Bronchial epithelial cell (primary cell): Measurements from ENCODE around the gene CNOT1. TPM values are rescaled to one million over a fixed set of nuclear protein-coding genes. Genes with fewer than 3 reads are reported as not detected.
"Not testable (repeated sequence)": the region's sequence is repeated elsewhere in the genome, so short reads cannot be mapped to it uniquely, and the experiment has no call there.

Experiments
- DNase-seq: peaks from one replicate; pipeline ENCODE4 v3.0.0-alpha.2; 2010; ENCODE audit warnings: low read depth
- FAIRE-seq: peaks from 2 replicates; lab custom pipeline; 2011; peaks lifted over from hg19 to GRCh38; lab: Jason Lieb, UNC
- H3K27me3 ChIP-seq: 2 replicates; pipeline ENCODE4 v1.5.1; 2011; ENCODE audit warnings: low read length; ENCODE audit not compliant: control insufficient read depth, insufficient read depth
- H3K36me3 ChIP-seq: 2 replicates; pipeline ENCODE4 v1.5.1; 2011; ENCODE audit warnings: low read length; ENCODE audit not compliant: control insufficient read depth, insufficient read depth
- H3K4me3 ChIP-seq: 2 replicates; pipeline ENCODE4 v1.5.1; 2011; ENCODE audit warnings: mild to moderate bottlenecking, low read depth, low read length, control low read depth
- total RNA-seq: library from RNA; depleted of rRNA; stranded (reverse); fragments of >200 nt; gene quantifications from 2 replicates; pipeline ENCODE4 v1.2.1, GENCODE V29; 2014
- TF ChIP-seq, protein P1 (sequence below): IDR thresholded peaks from 2 replicates; pipeline ENCODE4 v1.5.1; 2011; ENCODE audit warnings: mild to moderate bottlenecking, moderate library complexity, low read length, control low read depth, inconsistent platforms; ENCODE audit not compliant: insufficient read depth, severe bottlenecking

CNOT1 gene
- total RNA-seq, 1 donor from 2014 or later: 113 TPM

DNA sequence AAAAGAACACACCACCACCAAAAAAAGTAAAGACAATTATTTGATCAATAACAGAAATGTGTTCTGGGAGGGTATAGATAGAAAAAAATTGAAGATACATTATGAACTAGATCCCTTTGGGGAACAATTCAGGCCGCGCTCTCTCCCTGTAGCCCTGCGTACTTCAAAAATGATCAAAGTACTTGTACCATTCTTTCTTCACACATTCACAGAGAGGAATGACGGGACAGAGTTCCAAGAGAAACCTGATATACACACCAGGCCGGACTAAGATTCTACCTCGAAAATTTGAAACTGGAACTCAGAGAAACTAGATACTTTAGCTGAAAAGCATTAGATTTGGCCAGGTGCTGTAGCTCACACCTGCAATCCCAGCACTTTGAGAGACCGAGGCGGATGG is 50.0 kb downstream of the CNOT1 start:
- Histone ChIP-seq H3K27me3 (no peaks in the 10 kb centered on the region), H3K36me3 (peaks cover 25% of the 10 kb centered on the region), H3K4me3 (no peak overlapping the region)
- FAIRE-seq: no peak
- no peak for DNase-seq
- TF ChIP-seq, protein P1, sequence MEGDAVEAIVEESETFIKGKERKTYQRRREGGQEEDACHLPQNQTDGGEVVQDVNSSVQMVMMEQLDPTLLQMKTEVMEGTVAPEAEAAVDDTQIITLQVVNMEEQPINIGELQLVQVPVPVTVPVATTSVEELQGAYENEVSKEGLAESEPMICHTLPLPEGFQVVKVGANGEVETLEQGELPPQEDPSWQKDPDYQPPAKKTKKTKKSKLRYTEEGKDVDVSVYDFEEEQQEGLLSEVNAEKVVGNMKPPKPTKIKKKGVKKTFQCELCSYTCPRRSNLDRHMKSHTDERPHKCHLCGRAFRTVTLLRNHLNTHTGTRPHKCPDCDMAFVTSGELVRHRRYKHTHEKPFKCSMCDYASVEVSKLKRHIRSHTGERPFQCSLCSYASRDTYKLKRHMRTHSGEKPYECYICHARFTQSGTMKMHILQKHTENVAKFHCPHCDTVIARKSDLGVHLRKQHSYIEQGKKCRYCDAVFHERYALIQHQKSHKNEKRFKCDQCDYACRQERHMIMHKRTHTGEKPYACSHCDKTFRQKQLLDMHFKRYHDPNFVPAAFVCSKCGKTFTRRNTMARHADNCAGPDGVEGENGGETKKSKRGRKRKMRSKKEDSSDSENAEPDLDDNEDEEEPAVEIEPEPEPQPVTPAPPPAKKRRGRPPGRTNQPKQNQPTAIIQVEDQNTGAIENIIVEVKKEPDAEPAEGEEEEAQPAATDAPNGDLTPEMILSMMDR: no peak

DNA sequence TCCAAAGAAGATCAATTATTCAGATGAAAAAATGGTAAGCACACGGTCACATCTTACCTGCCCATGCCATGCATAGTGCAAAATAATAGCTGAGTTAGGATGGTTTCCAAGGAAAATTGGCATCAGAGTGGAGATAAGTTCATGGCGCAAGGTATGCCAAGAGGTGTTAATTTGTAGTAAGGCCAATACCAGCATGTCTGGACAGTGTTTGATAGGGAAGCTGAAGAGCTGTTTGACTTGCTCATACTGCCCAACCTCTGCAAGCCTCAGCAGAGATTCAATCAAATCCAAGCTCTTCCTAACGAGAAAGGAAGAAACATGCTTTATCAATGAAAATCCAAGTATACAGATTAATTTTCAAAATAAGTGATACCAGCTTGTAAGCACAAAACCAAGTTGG is 51.0 kb downstream of the CNOT1 start:
- TF ChIP-seq, protein P1: no peak
- H3K4me3 ChIP-seq: no peak overlapping the region
- H3K36me3 ChIP-seq: peaks cover 28% of the 10 kb centered on the region
- FAIRE-seq (no peak), DNase-seq (peak; percentile 16)
- no peaks in the 10 kb centered on the region for H3K27me3 ChIP-seq

DNA sequence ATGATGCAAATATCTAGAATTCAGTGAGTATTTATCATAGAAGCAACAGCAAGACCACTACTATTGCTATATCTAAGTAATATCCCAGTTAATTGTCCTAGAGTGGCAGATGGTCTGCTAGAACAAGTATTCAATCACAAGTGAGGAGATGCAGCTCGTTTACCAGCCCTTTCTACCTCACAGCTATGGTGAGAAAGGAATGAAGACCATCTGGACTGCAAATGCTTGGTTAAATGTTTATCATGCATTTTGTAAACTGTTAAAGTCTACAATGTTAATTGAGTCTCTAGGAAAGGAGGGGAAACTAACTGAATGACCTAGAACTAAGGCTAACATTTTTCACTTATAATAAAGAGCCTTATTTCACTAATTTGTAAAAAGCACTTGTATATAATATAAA is 52.5 kb downstream of the CNOT1 start:
- H3K27me3 ChIP-seq: no peaks in the 10 kb centered on the region
- H3K4me3 ChIP-seq: no peak overlapping the region
- DNase-seq (no peak), FAIRE-seq (no peak)
- TF ChIP-seq, protein P1: no peak
- peaks cover 24% of the 10 kb centered on the region for H3K36me3 ChIP-seq

DNA sequence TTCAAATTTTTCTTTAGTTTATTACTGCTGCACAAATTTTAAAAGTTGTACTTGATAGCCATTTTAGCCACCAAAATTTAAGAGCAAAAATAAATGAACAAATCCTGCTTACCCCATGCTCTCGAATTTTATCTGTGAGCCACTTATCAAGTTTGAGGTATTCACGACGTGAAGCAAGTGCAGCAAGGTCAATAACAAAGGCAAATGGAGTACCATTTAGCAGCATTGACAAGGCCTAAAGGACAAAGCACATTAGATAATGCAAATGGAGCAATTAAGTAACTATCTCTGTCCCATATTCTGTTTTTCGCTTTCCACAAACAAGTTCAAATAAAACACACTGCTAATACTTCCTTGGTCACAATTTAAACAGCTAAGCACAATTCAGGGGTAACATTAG is 54.7 kb downstream of the CNOT1 start:
- H3K36me3 ChIP-seq: peaks cover 21% of the 10 kb centered on the region
- FAIRE-seq: no peak

DNA sequence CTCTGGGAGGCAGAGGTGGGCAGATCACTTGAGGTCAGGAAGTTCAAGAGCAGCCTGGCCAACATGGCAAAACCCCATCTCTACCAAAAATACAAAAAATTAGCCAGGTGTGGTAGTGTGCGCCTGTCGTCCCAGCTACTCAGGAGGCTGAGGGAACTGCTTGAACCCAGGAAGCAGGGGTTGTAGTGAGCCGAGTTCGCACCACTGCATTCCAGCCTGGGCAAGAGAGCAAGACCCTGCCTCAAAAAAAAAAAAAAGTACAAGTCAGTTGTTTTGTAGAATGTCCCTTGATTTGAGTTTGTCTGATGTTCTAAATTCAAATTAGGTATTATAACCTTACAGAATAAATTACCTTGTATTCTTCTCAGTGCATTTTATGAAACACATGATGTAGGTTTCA is 63.9 kb downstream of the CNOT1 start:
- not testable (repeated sequence) for H3K4me3 ChIP-seq, H3K27me3 ChIP-seq, DNase-seq, H3K36me3 ChIP-seq, FAIRE-seq

More for the DNA sequence above, 54.7 kb downstream of the CNOT1 start:
- TF ChIP-seq, protein P1: no peak
- no peak overlapping the region for H3K4me3 ChIP-seq
- no peak for DNase-seq
- no peaks in the 10 kb centered on the region for H3K27me3 ChIP-seq

DNA sequence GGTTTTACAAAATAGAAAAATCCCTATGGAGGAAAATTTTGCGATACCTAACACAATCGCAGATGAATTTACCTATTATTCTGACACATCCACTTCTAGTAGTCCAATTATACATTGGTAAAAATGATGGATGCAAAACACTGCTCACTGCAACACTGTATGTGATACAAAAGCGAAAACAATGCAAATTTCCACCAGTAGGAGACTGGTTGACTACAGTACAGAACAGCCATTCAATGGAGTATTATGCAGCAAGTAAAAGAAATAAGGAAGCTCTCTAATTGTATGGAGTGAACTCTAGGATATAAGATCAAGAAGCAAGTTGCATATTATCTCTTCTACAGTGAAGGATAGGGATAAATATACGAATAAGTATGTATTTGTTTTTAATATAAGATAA is 65.9 kb downstream of the CNOT1 start:
- Histone ChIP-seq H3K4me3 (no peak overlapping the region), H3K27me3 (no peaks in the 10 kb centered on the region), H3K36me3 (peaks cover 10% of the 10 kb centered on the region)
- TF ChIP-seq, protein P1: no peak
- DNase-seq (peak; percentile 4), FAIRE-seq (no peak)
